Mesendoderm (in vitro differentiated cells): ENCODE results near the gene SERINC1.
A peak's percentile ranks its signal among the peaks of the same experiment; 100 is the strongest.
"Not testable (repeated sequence)": the region's sequence is repeated elsewhere in the genome, so short reads cannot be mapped to it uniquely, and the experiment has no call there.

Source experiments
- DNase-seq: peaks from one replicate; pipeline ENCODE4 v3.0.0; 2013
- H2AK5ac ChIP-seq: 2 replicates; pipeline ENCODE4 v1.6.1; 2013; ENCODE audit warnings: low read length, inconsistent platforms
- H2BK120ac ChIP-seq: 2 replicates; pipeline ENCODE4 v1.6.1; 2013; ENCODE audit warnings: low read depth, mild to moderate bottlenecking, low read length, moderate library complexity, mixed read lengths
- H2BK15ac ChIP-seq: replicated peaks from 2 replicates; pipeline ENCODE4 v1.6.1; 2013; ENCODE audit warnings: low read depth, mild to moderate bottlenecking, moderate library complexity
- H2BK5ac ChIP-seq: 2 replicates; pipeline ENCODE4 v1.6.1; 2013; ENCODE audit warnings: low read length, inconsistent platforms
- H3K18ac ChIP-seq: 2 replicates; pipeline ENCODE4 v1.6.1; 2013; ENCODE audit warnings: mild to moderate bottlenecking, low read length, mixed read lengths
- H3K23ac ChIP-seq: one replicate; pipeline ENCODE4 v1.6.1; 2013; ENCODE audit warnings: low read length
- H3K27ac ChIP-seq: 2 replicates; pipeline ENCODE4 v1.5.1; 2013; ENCODE audit warnings: low read depth, mild to moderate bottlenecking, inconsistent platforms, low read length, moderate library complexity
- H3K27me3 ChIP-seq: 2 replicates; pipeline ENCODE4 v1.6.1; 2013; ENCODE audit warnings: low read length, control low read depth, mild to moderate bottlenecking, inconsistent platforms; ENCODE audit not compliant: insufficient read depth, poor library complexity
- H3K36me3 ChIP-seq: 2 replicates; pipeline ENCODE4 v1.6.1; 2013; ENCODE audit warnings: low read length, inconsistent platforms; ENCODE audit not compliant: control insufficient read depth, insufficient read depth
- H3K4ac ChIP-seq: one replicate; pipeline ENCODE4 v1.6.1; 2013; ENCODE audit warnings: low read depth, mild to moderate bottlenecking, low read length, moderate library complexity
- H3K4me1 ChIP-seq: 2 replicates; pipeline ENCODE4 v1.6.1; 2013; ENCODE audit warnings: low read depth, low read length, inconsistent platforms; ENCODE audit not compliant: control insufficient read depth
- H3K4me2 ChIP-seq: 2 replicates; pipeline ENCODE4 v1.6.1; 2013; ENCODE audit warnings: low read length
- H3K4me3 ChIP-seq: 2 replicates; pipeline ENCODE4 v1.5.1; 2013; ENCODE audit warnings: mild to moderate bottlenecking, low read length
- H3K56ac ChIP-seq: one replicate; pipeline ENCODE4 v1.6.1; 2013; ENCODE audit warnings: low read length
- H3K79me1 ChIP-seq: 2 replicates; pipeline ENCODE4 v1.6.1; 2013; ENCODE audit warnings: low read length, inconsistent platforms
- H3K79me2 ChIP-seq: 2 replicates; pipeline ENCODE4 v1.6.1; 2013; ENCODE audit warnings: mild to moderate bottlenecking, low read length; ENCODE audit not compliant: control insufficient read depth, insufficient read depth
- H3K9ac ChIP-seq: 2 replicates; pipeline ENCODE4 v1.6.1; 2013; ENCODE audit warnings: low read length, inconsistent platforms
- H4K5ac ChIP-seq: one replicate; pipeline ENCODE4 v1.6.1; 2013; ENCODE audit warnings: low read length
- H4K8ac ChIP-seq: one replicate; pipeline ENCODE4 v1.6.1; 2013; ENCODE audit warnings: low read depth, mild to moderate bottlenecking, control low read depth, low read length, moderate library complexity
- WGBS: extraction: QIAGEN DNeasy Blood & Tissue Kit; methylation state at CpG from one replicate; pipeline ENCODE4 v1.1.7; 2013; ENCODE audit warnings: low lambda C conversion rate, missing lambda C conversion rate; ENCODE audit not compliant: insufficient coverage; ENCODE audit errors: extremely low coverage; 5-methylcytosine and 5-hydroxymethylcytosine counted together

The SERINC1 gene

DNA sequence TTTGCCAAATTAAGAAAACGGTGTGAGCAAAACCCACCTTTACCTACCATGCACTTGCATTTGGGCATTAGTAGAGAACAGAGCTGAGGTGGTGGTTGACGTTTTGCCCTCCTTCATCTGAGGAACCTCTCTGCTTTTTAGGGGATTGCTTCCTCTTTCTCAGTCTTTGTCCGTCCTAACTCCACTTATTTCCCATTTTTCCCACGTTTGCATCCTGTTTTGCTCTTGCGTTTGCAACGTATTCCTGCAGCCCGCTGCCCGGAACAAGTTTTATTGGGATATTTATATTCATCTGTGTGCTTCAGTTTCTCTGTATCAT lies 374 bp upstream of the SERINC1 start:
- H3K36me3 ChIP-seq: no peaks in the 10 kb centered on the region
- H3K9ac ChIP-seq: peak overlapping the region; percentile 94
- H3K79me2 ChIP-seq: peaks cover 21% of the 10 kb centered on the region
- H3K4me2 ChIP-seq: peak overlapping the region; percentile 92
- H3K56ac ChIP-seq: peak overlapping the region; percentile 96
- H3K79me1 ChIP-seq: peaks cover 2% of the 10 kb centered on the region
- H2BK15ac ChIP-seq: no peak overlapping the region
- H3K27me3 ChIP-seq: no peaks in the 10 kb centered on the region
- H2BK120ac ChIP-seq: no peak overlapping the region
- peak overlapping the region; percentile 75 for H3K4me3 ChIP-seq
- no peaks in the 10 kb centered on the region for H3K4me1 ChIP-seq
- H3K23ac ChIP-seq: peak overlapping the region; percentile 82
- H4K8ac ChIP-seq: peak overlapping the region; percentile 7
- no peak overlapping the region for H3K27ac ChIP-seq
- H2BK5ac ChIP-seq: peak overlapping the region; percentile 76
- peak overlapping the region; percentile 93 for H4K5ac ChIP-seq
- no peak for DNase-seq
- no peak overlapping the region for H3K4ac ChIP-seq
- H2AK5ac ChIP-seq: no peak overlapping the region
- H3K18ac ChIP-seq: no peak overlapping the region
- no CpG with 5 or more reads among the region's 8 CpGs for WGBS

DNA sequence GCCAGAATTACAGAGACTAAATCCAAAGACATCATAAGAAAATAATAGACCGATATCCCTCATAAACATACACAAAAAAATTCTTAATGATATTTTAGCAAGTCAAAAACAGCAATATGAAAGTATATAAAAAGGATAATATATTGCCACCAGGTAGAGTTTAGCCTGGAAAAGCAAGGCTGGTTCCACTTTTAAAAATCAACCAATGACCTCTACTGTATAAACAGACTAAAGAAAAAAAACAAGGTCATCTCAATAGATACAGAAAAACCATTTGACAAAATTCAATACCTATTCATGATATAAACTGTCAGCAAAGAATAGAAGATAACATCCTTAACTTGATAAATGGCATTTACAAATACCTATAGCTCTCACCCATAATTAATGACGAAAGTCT lies 9.7 kb downstream of the SERINC1 start:
- Histone ChIP-seq H3K27ac (no peak overlapping the region), H3K27me3 (no peaks in the 10 kb centered on the region), H3K23ac (no peak overlapping the region), H3K9ac (no peak overlapping the region), H2AK5ac (no peak overlapping the region), H3K4me3 (no peak overlapping the region), H3K4ac (no peak overlapping the region), H3K79me2 (peaks cover 31% of the 10 kb centered on the region), H2BK15ac (no peak overlapping the region), H3K4me1 (peaks cover 3% of the 10 kb centered on the region), H3K79me1 (peaks cover 7% of the 10 kb centered on the region), H3K4me2 (no peak overlapping the region), H4K5ac (no peak overlapping the region), H3K36me3 (no peaks in the 10 kb centered on the region), H4K8ac (no peak overlapping the region), H2BK120ac (no peak overlapping the region), H2BK5ac (no peak overlapping the region), H3K18ac (no peak overlapping the region), H3K56ac (no peak overlapping the region)
- WGBS: 100% methylated on average over 1 of the region's 2 CpGs
- no peak for DNase-seq

DNA sequence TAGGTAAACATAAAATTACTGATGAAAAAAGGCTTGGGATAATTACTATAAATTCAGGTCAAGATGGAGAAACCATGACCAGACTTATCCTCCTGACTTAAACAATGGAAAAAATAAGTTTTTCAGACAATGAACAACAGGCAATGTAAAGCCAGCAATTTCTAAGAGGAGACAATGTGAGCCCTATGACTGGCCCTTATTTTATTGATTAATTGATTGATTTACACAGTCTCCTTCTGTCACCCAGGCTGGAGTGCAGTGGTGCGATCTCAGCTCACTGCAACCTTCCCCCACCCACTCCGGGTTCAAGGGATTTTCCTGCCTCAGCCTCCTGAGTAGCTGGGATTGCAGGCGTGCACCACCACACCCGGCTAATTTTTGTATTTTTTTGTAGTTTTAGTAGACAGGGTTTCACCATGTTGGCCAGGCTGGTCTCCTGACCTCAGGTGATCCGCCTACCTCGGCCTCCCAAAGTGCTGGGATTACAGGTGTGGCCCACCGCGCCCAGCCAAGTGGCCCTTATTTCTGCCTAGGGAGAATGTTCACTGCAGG lies 11.7 kb downstream of the SERINC1 start:
- not testable (repeated sequence) for H3K9ac ChIP-seq, H4K8ac ChIP-seq, H3K27ac ChIP-seq, H3K18ac ChIP-seq, H3K36me3 ChIP-seq, H3K79me1 ChIP-seq, H3K4ac ChIP-seq, H2BK5ac ChIP-seq, H3K4me2 ChIP-seq, H3K4me3 ChIP-seq, H3K27me3 ChIP-seq, H4K5ac ChIP-seq, H3K4me1 ChIP-seq, H3K23ac ChIP-seq, H2BK120ac ChIP-seq, H2BK15ac ChIP-seq, DNase-seq, H3K56ac ChIP-seq, H2AK5ac ChIP-seq
- peaks cover 17% of the 10 kb centered on the region for H3K79me2 ChIP-seq
- no CpG with 5 or more reads among the region's 8 CpGs for WGBS

DNA sequence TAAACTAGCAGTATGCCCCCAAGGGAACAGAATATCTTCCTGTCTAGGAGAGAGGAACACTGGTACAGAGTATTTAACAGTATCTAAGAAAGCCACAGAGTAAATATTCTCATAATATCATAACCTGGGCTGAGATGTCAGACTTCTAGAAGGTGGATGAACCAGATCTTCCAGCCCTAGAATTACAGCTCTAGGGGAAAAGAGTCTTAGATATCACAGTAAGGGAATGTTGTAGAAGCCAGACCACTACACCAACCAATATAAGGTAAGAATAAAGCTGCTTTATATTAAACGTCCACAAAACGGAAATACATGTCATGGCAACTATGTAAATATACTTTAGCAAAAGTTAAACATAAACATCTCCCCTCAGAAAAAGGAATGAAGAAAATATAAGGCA lies 12.4 kb downstream of the SERINC1 start:
- H2BK5ac ChIP-seq: no peak overlapping the region
- no peak overlapping the region for H2AK5ac ChIP-seq
- no peak overlapping the region for H3K9ac ChIP-seq
- H3K4me2 ChIP-seq: no peak overlapping the region
- no peak overlapping the region for H2BK15ac ChIP-seq
- H3K27me3 ChIP-seq: no peaks in the 10 kb centered on the region
- no peak overlapping the region for H4K5ac ChIP-seq
- H3K36me3 ChIP-seq: no peaks in the 10 kb centered on the region
- H3K79me1 ChIP-seq: peaks cover 2% of the 10 kb centered on the region
- H3K56ac ChIP-seq: no peak overlapping the region
- no peak overlapping the region for H3K4me3 ChIP-seq
- no peak overlapping the region for H3K4ac ChIP-seq
- H3K4me1 ChIP-seq: peaks cover 3% of the 10 kb centered on the region
- H4K8ac ChIP-seq: no peak overlapping the region
- H3K23ac ChIP-seq: no peak overlapping the region
- no peak overlapping the region for H3K27ac ChIP-seq
- no peak overlapping the region for H2BK120ac ChIP-seq
- no peak overlapping the region for H3K18ac ChIP-seq
- no peak for DNase-seq
- peaks cover 17% of the 10 kb centered on the region for H3K79me2 ChIP-seq
- WGBS: no CpG with 5 or more reads among the region's 2 CpGs

DNA sequence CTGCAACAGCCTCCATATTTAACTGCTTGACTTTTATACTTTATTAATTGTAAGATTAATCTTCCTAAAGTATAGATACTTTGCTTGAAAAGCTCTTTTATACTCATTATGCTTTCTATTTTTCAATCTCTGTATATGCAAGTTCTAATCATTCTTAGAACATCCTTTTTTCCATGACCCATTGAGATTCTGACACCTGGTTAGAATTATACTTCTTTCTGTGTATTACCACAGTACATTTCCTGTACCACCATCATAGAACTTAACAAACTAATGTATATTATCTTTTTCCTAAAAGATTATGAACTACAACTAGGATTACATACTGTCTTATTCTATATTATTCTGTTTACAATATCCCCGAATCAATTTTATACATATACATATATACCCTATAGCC lies 13.5 kb downstream of the SERINC1 start:
- H3K4ac ChIP-seq: no peak overlapping the region
- no peaks in the 10 kb centered on the region for H3K36me3 ChIP-seq
- H3K23ac ChIP-seq: no peak overlapping the region
- H3K56ac ChIP-seq: no peak overlapping the region
- peaks cover 15% of the 10 kb centered on the region for H3K79me2 ChIP-seq
- WGBS: 100% methylated on average over 1 of the region's 1 CpG
- DNase-seq: no peak
- H3K79me1 ChIP-seq: peaks cover 2% of the 10 kb centered on the region
- H3K4me3 ChIP-seq: no peak overlapping the region
- H3K9ac ChIP-seq: no peak overlapping the region
- H2BK120ac ChIP-seq: no peak overlapping the region
- no peak overlapping the region for H3K18ac ChIP-seq
- H4K8ac ChIP-seq: no peak overlapping the region
- no peak overlapping the region for H3K4me2 ChIP-seq
- peaks cover 3% of the 10 kb centered on the region for H3K4me1 ChIP-seq
- no peaks in the 10 kb centered on the region for H3K27me3 ChIP-seq
- no peak overlapping the region for H2BK15ac ChIP-seq
- no peak overlapping the region for H2BK5ac ChIP-seq
- H4K5ac ChIP-seq: no peak overlapping the region
- no peak overlapping the region for H2AK5ac ChIP-seq
- no peak overlapping the region for H3K27ac ChIP-seq

DNA sequence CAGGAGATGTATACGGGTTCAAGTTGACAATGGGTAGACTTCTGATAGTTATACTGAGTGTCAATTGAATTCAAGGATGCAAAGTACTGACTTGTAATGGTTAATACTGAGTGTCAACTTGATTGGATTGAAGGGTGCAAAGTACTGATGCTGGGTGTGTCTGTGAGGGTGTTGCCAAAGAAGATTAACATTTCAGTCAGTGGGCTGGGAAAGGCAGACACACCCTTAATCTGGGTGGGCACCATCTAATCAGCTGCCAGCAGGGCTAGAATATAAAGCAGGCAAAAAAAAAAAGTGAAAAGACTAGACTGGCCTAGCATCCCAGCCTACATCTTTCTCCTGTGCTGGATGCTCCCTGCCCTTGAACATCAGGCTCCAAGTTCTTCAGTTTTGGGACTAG lies 16.5 kb downstream of the SERINC1 start:
- not testable (repeated sequence) for H3K79me1 ChIP-seq, H3K9ac ChIP-seq, H4K8ac ChIP-seq, H3K27me3 ChIP-seq, H2BK5ac ChIP-seq, DNase-seq, H3K27ac ChIP-seq, H2BK120ac ChIP-seq, H3K18ac ChIP-seq, H3K23ac ChIP-seq, H3K4ac ChIP-seq, H3K56ac ChIP-seq, H3K4me1 ChIP-seq, H4K5ac ChIP-seq, H3K79me2 ChIP-seq, H3K36me3 ChIP-seq, H2BK15ac ChIP-seq, H2AK5ac ChIP-seq, H3K4me2 ChIP-seq, H3K4me3 ChIP-seq
- WGBS: no CpG with 5 or more reads among the region's 1 CpG
